ENCODE results near the gene PRKCD. TPM values are rescaled to one million over a fixed set of nuclear protein-coding genes. Genes with fewer than 3 reads are reported as not detected.

The PRKCD gene
- total and polyA plus RNA-seq, 2 of the 4 experiments (the other 2 are of a cell fraction): 4.3 to 19.0 TPM

DNA sequence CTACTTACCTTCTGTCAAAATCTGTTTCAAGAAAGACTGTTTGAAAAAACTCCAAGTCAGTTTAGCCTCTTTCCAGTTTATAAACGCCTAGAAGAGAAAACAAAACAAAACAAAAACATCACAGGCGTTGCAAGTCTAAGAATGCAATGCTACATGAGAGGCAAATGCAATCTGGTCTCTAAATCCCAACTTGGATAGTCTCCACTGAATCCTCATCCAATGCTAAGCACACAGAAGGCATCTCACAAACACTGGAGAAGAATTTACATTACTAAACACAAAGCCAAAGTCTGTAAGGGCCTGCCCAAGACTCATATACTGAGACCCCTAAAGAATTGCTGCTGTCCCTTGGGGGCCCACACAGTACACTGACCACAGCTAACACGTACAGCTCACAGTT, 49.2 kb upstream of the PRKCD start:
- DNase-seq (no peak), ATAC-seq (ENCODE audit: low read depth) (no peak)
- no peak overlapping the region for H3K4me2 ChIP-seq (ENCODE audit: low read depth, low read length)
- no peak overlapping the region for H2AK9ac ChIP-seq (replicated peaks; ENCODE audit: low read depth, low read length, poor library complexity)
- no peak overlapping the region for H3K4me3 ChIP-seq (ENCODE audit: insufficient read depth, low read depth, low read length)
- in situ Hi-C loops (cut with MboI; ENCODE audit: low sequenced_read_pairs): loop anchor here (25.0 kb wide), 1 partner anchor 600 kb away; no protein-coding TSS in a partner anchor
- BruUV-seq (replicated peaks): no TSS peak
- H3K27me3 ChIP-seq (ENCODE audit: control insufficient read depth, insufficient read depth, low read length): no peaks in the 10 kb centered on the region
- 71% methylated on average over 1 of the region's 3 CpGs; no CpG with 5 or more reads in 1 of the 2 experiments for WGBS, 2 experiments (ENCODE audit: extremely low coverage in 2 of 2, insufficient read length in 1 of 2)
- no peaks in the 10 kb centered on the region for H3K9me3 ChIP-seq (ENCODE audit: control insufficient read depth, insufficient read depth, low read length)
- no peak overlapping the region for H2AFZ ChIP-seq (replicated peaks; ENCODE audit: low read length, poor library complexity)
- H4K5ac ChIP-seq (ENCODE audit: low read depth, low read length): no peak overlapping the region
- no peak overlapping the region for H4K91ac ChIP-seq (ENCODE audit: insufficient read depth, low read depth, low read length)
- no peak overlapping the region for H3K4ac ChIP-seq (ENCODE audit: low read depth, low read length)
- H2BK120ac ChIP-seq (ENCODE audit: low read depth, low read length): no peak overlapping the region
- H2BK20ac ChIP-seq (ENCODE audit: low read depth, low read length): no peak overlapping the region
- peaks cover 8% of the 10 kb centered on the region for H3K9me1 ChIP-seq (ENCODE audit: insufficient read depth, low read length)
- H3K36me3 ChIP-seq (ENCODE audit: control insufficient read depth, insufficient read depth, low read length): peaks cover 16% of the 10 kb centered on the region
- no peak overlapping the region for H2BK15ac ChIP-seq (ENCODE audit: low read depth, low read length)
- intact Hi-C loops (cut with micrococcal nuclease): loop anchor here (2.0 to 5.0 kb wide), 3 partner anchors 175 to 600 kb away; no protein-coding TSS in a partner anchor
- no peak for TF ChIP-seq RFX5 (IDR thresholded peaks at IDR 0.05; ENCODE audit: low read depth, low read length)
- TF ChIP-seq MAFK (IDR thresholded peaks at IDR 0.05; ENCODE audit: low read depth, low read length): no peak
- no peak for TF ChIP-seq RAD21 (IDR thresholded peaks at IDR 0.05; ENCODE audit: low read length)
- TF ChIP-seq SMC3 (IDR thresholded peaks at IDR 0.05; ENCODE audit: low read depth, low read length): no peak
- TF ChIP-seq RCOR1 (IDR thresholded peaks at IDR 0.05; ENCODE audit: insufficient replicate concordance, low read length): no peak
- TF ChIP-seq BHLHE40 (IDR thresholded peaks at IDR 0.05; ENCODE audit: low read depth, low read length): no peak
- no peak for TF ChIP-seq CEBPB (IDR thresholded peaks at IDR 0.05; ENCODE audit: low read depth, low read length)
- TF ChIP-seq MAZ (IDR thresholded peaks at IDR 0.05; ENCODE audit: borderline replicate concordance, low read depth, low read length): no peak
- no peak for TF ChIP-seq POLR2A (IDR thresholded peaks at IDR 0.05; ENCODE audit: low read depth, low read length)
- TF ChIP-seq FOS (IDR thresholded peaks at IDR 0.05; ENCODE audit: low read depth, low read length): no peak
- TF ChIP-seq NFE2L2 (IDR thresholded peaks at IDR 0.05; ENCODE audit: low read depth, low read length): no peak
- TF ChIP-seq, protein P1, sequence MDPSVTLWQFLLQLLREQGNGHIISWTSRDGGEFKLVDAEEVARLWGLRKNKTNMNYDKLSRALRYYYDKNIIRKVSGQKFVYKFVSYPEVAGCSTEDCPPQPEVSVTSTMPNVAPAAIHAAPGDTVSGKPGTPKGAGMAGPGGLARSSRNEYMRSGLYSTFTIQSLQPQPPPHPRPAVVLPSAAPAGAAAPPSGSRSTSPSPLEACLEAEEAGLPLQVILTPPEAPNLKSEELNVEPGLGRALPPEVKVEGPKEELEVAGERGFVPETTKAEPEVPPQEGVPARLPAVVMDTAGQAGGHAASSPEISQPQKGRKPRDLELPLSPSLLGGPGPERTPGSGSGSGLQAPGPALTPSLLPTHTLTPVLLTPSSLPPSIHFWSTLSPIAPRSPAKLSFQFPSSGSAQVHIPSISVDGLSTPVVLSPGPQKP (IDR thresholded peaks at IDR 0.05; ENCODE audit: borderline replicate concordance, low read depth, low read length): no peak
- TF ChIP-seq CHD1 (IDR thresholded peaks at IDR 0.05; ENCODE audit: low read depth, low read length): no peak
- no peak overlapping the region for H4K8ac ChIP-seq (ENCODE audit: low read depth in 2 of 2, low read length in 2 of 2)
- no peak overlapping the region for H3K14ac ChIP-seq (replicated peaks; ENCODE audit: low read depth, low read length)
- H3K27ac ChIP-seq (ENCODE audit: insufficient read depth, low read length): no peak overlapping the region
- peaks cover 0 to 3% of the 10 kb centered on the region in 2 experiments; a peak in 1 of 4 replicates for H3K79me1 ChIP-seq (ENCODE audit: low read depth in 1 of 2, low read length in 2 of 2)
- no peak overlapping the region for H3K9ac ChIP-seq (ENCODE audit: low read depth, low read length)
- dilution Hi-C loops (cut with HindIII; ENCODE audit: low sequenced_read_pairs, unreplicated experiment): no loop called here
- no peak overlapping the region for H2AK5ac ChIP-seq (ENCODE audit: low read depth, low read length)
- ChIA-PET POLR2A (ENCODE audit: unreplicated experiment) (no interaction called here), CTCF (interaction anchor here (1.7 kb wide), 1 partner anchor 84 kb away, joined by 6 read pairs; no protein-coding TSS in a partner anchor)
- H3K18ac ChIP-seq (ENCODE audit: low read depth, low read length): no peak overlapping the region
- no peaks in the 10 kb centered on the region for H4K20me1 ChIP-seq (ENCODE audit: insufficient read depth, low read length)
- H3K56ac ChIP-seq (ENCODE audit: extremely low read depth, insufficient read depth, low read length): no peak overlapping the region
- peaks cover 12% of the 10 kb centered on the region for H3K4me1 ChIP-seq (ENCODE audit: control insufficient read depth, insufficient read depth, low read length)
- no peak overlapping the region for H3K23ac ChIP-seq (ENCODE audit: low read depth, low read length)
- H2BK5ac ChIP-seq (ENCODE audit: low read depth, low read length, poor library complexity, severe bottlenecking): no peak overlapping the region

All from IMR-90 (cell line).